HepG2 (cell line): ENCODE data around the gene SURF2. TPM values are rescaled to one million over a fixed set of nuclear protein-coding genes. Genes with fewer than 3 reads are reported as not detected.

Source experiments
- AGO2 ChIP-seq: fragments of 200-400 bp; formaldehyde crosslinking; optimal IDR thresholded peaks from 2 replicates; pipeline ENCODE3; 2017; ENCODE audit warnings: mild to moderate bottlenecking, low read depth, low read length, moderate library complexity
- ETV5 ChIP-seq: IDR thresholded peaks from 2 replicates; pipeline ENCODE4 v1.6.1; 2018; ENCODE audit warnings: missing biosample characterization, missing genetic modification reagents, inconsistent platforms, borderline replicate concordance
- HNRNPL ChIP-seq: fragments of 200-400 bp; formaldehyde crosslinking; IDR thresholded peaks from 2 replicates; pipeline ENCODE4 v1.6.1; 2017; ENCODE audit warnings: mild to moderate bottlenecking, low read depth, low read length
- HOXA3 ChIP-seq: sonication (generic); formaldehyde crosslinking; IDR thresholded peaks from 2 replicates; pipeline ENCODE4 v1.5.0; 2020; ENCODE audit warnings: missing genetic modification reagents
- KLF12 ChIP-seq: sonication (generic); formaldehyde crosslinking; IDR thresholded peaks from 2 replicates; pipeline ENCODE4 v1.4.0; 2020; ENCODE audit warnings: missing genetic modification reagents, borderline replicate concordance
- KLF13 ChIP-seq: sonication (generic); formaldehyde crosslinking; IDR thresholded peaks from 2 replicates; pipeline ENCODE4 v1.4.0; 2020; ENCODE audit warnings: mild to moderate bottlenecking, missing genetic modification reagents
- KMT2A ChIP-seq: sonication (generic); formaldehyde crosslinking; IDR thresholded peaks from 2 replicates; pipeline ENCODE4 v1.4.0; 2020; ENCODE audit warnings: missing genetic modification reagents
- LCORL ChIP-seq, 2 experiments: fragments of 450-650 bp in 1 of 2; sonication (generic) in 1 of 2; formaldehyde crosslinking in 1 of 2; IDR thresholded peaks; 2 replicates each; pipeline versions ENCODE4 v1.5.0 to v1.6.1; 2017 to 2020; ENCODE audit warnings: antibody characterized with exemption in 1 of 2, missing genetic modification reagents in 1 of 2
- MAZ ChIP-seq, 2 experiments: sonication (generic) in 1 of 2; formaldehyde crosslinking in 1 of 2; IDR thresholded peaks; 2 replicates each; pipeline versions ENCODE4 v1.5.0 to v1.6.1; 2012 to 2020; ENCODE audit warnings: low read depth in 2 of 2, mild to moderate bottlenecking in 2 of 2, borderline replicate concordance in 1 of 2, improper control_type of control experiment in 1 of 2, low read length in 1 of 2, missing genetic modification reagents in 1 of 2, moderate library complexity in 1 of 2
- MIER3 ChIP-seq: IDR thresholded peaks from 2 replicates; pipeline ENCODE4 v1.6.1; 2016; ENCODE audit warnings: missing compliant biosample characterization, borderline replicate concordance
- NONO ChIP-seq, 2 experiments: fragments of 450-650 bp in 1 of 2; sonication (generic) in 1 of 2; formaldehyde crosslinking in 1 of 2; IDR thresholded peaks in 1 of 2; conservative IDR thresholded peaks in 1 of 2; 2 replicates each; pipeline versions ENCODE4 v1.6.1 to v1.8.0; 2017 to 2022; ENCODE audit warnings: mild to moderate bottlenecking in 1 of 2, missing genetic modification reagents in 1 of 2, moderate library complexity in 1 of 2
- STAG1 ChIP-seq: sonication (generic); formaldehyde crosslinking; IDR thresholded peaks from 2 replicates; pipeline ENCODE4 v1.4.0; 2020; ENCODE audit warnings: missing genetic modification reagents
- TEAD3 ChIP-seq: optimal IDR thresholded peaks from 2 replicates; pipeline ENCODE3; 2016; ENCODE audit warnings: borderline replicate concordance
- ZBTB20 ChIP-seq: sonication (generic); formaldehyde crosslinking; IDR thresholded peaks from 2 replicates; pipeline ENCODE4 v1.8.1; 2023; ENCODE audit warnings: missing genetic modification reagents, low read depth, mild to moderate bottlenecking, borderline replicate concordance
- ZEB1 ChIP-seq: IDR thresholded peaks from 2 replicates; pipeline ENCODE4 v1.6.1; 2012; ENCODE audit warnings: mild to moderate bottlenecking, low read depth, inconsistent platforms; ENCODE audit not compliant: insufficient replicate concordance
- ZNF138 ChIP-seq: sonication (generic); formaldehyde crosslinking; IDR thresholded peaks from 2 replicates; pipeline ENCODE4 v1.5.0; 2020; ENCODE audit warnings: mild to moderate bottlenecking, low read depth, missing genetic modification reagents
- ZNF143 ChIP-seq: sonication (generic); formaldehyde crosslinking; IDR thresholded peaks from 2 replicates; pipeline ENCODE4 v1.4.0; 2020; ENCODE audit warnings: missing genetic modification reagents
- ZNF263 ChIP-seq: sonication (generic); formaldehyde crosslinking; IDR thresholded peaks from 2 replicates; pipeline ENCODE4 v1.4.0; 2020; ENCODE audit warnings: missing genetic modification reagents
- ZNF557 ChIP-seq: sonication (generic); formaldehyde crosslinking; IDR thresholded peaks from 2 replicates; pipeline ENCODE4 v1.4.0; 2020; ENCODE audit warnings: missing genetic modification reagents
- ZNF652 ChIP-seq: IDR thresholded peaks from 2 replicates; pipeline ENCODE4 v1.6.1; 2016; ENCODE audit warnings: low read depth, borderline replicate concordance
- ZNF883 ChIP-seq: sonication (generic); formaldehyde crosslinking; IDR thresholded peaks from 2 replicates; pipeline ENCODE4 v1.5.1; 2020; ENCODE audit warnings: mild to moderate bottlenecking, missing genetic modification reagents; ENCODE audit errors: not compliant biosample characterization
- polyA plus RNA-seq, 8 experiments: library from polyadenylated mRNA; depleted of rRNA in 3 of 8; stranded (reverse) in 7 of 8; unstranded in 1 of 8; fragments of >200 nt; fragmentation: Illumina TruSeq in 4 of 8; extraction: Trizol in 4 of 8; gene quantifications; 2 replicates each; pipeline versions ENCODE4 v1.2.1 to v1.2.3, GENCODE V29; 2011 to 2016; ENCODE audit warnings: low read depth in 4 of 8, missing spikeins in 1 of 8, mixed read lengths in 1 of 8; ENCODE audit not compliant: insufficient read depth in 1 of 8
- total RNA-seq, 5 experiments: library from RNA; depleted of rRNA; stranded (reverse); fragments of >200 nt; fragmentation: Illumina TruSeq; extraction: Trizol; gene quantifications; 2 replicates each; pipeline ENCODE4 v1.2.3, GENCODE V29; 2016; ENCODE audit warnings: low read depth in 1 of 5
- TF ChIP-seq, protein P1 (sequence below): sonication (generic); formaldehyde crosslinking; IDR thresholded peaks from 2 replicates; pipeline ENCODE4 v1.8.0; 2022; ENCODE audit warnings: mild to moderate bottlenecking, missing genetic modification reagents, borderline replicate concordance
- TF ChIP-seq, protein P2 (sequence below): sonication (generic); formaldehyde crosslinking; IDR thresholded peaks from 2 replicates; pipeline ENCODE4 v1.5.0; 2020; ENCODE audit warnings: mild to moderate bottlenecking, missing genetic modification reagents, moderate library complexity
- TF ChIP-seq, protein P3 (sequence below): sonication (generic); formaldehyde crosslinking; IDR thresholded peaks from 2 replicates; pipeline ENCODE4 v1.4.0; 2020; ENCODE audit warnings: missing genetic modification reagents

SURF2 gene
- total and polyA plus RNA-seq, 2 of the 13 experiments (the other 11 are each of a cell fraction or from before 2014, with no cell fraction given) = 6.3 to 13.6 TPM

DNA sequence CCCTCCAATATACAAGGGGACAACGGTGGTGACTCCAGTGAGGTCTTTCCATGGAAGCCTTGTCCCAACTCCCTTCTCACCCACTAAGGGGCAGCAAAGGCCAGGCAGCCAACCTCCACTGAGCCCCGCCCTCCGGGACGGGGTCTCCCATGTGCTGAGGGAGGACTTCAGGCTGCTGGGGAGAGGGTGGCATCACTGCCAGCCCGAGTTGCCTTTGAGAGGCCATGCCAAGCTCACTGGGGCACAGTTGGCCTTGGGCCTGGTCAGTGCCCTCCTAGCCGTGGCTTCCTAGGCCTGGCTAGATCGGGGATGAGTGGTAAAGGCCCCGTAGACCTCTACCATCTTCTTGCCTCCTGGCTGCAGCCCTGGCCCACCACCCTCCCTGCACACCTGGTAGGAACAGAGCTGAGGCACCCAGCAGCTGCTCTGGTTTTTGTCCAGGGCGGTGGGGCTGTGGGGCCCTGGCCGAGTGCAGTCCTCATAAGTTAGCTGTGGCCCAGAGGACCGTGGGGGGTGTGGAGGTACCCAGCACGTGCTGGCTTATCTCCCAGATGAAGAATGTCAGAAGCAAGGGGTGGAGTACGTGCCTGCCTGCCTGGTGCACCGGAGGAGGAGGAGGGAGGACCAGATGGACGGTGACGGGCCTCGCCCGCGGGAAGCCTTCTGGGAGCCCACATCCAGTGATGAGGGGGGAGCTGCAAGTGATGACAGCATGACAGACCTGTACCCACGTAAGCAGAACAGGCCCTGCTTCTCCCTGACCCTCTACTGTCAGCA is 3.2 kb downstream of the SURF2 start (continued):
- TF ChIP-seq MAZ (IDR thresholded peaks at IDR 0.05; ENCODE audit: borderline replicate concordance, low read depth, low read length) = no peak
- 0 out of 2 replicates have a peak, but pooled peaks have one; percentile 40 for TF ChIP-seq MAZ (CRISPR knock-in tag; IDR thresholded peaks at IDR 0.05; ENCODE audit: low read depth)
- TF ChIP-seq AGO2 = peak; percentile 89
- peak; percentile 15 for TF ChIP-seq TEAD3 (CRISPR knock-in tag)
- TF ChIP-seq, protein P1, sequence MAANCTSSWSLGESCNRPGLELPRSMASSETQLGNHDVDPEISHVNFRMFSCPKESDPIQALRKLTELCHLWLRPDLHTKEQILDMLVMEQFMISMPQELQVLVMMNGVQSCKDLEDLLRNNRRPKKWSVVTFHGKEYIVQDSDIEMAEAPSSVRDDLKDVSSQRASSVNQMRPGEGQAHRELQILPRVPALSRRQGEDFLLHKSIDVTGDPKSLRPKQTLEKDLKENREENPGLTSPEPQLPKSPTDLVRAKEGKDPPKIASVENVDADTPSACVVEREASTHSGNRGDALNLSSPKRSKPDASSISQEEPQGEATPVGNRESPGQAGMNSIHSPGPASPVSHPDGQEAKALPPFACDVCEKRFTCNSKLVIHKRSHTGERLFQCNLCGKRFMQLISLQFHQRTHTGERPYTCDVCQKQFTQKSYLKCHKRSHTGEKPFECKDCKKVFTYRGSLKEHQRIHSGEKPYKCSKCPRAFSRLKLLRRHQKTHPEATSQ (CRISPR knock-in tag) = no peak
- no peak for TF ChIP-seq ZNF557 (CRISPR knock-in tag)
- 0 out of 2 replicates have a peak, but pooled peaks have one; percentile 58 for TF ChIP-seq HNRNPL
- no peak for TF ChIP-seq KLF13
- peak; percentile 73; the same call in 1 of the 2 replicates for TF ChIP-seq ZNF263 (CRISPR knock-in tag)
- TF ChIP-seq MIER3 = 0 out of 2 replicates have a peak, but pooled peaks have one; percentile 20
- no peak for TF ChIP-seq ETV5
- TF ChIP-seq ZBTB20 (CRISPR knock-in tag) = 0 out of 2 replicates have a peak, but pooled peaks have one; percentile 19
- no peak for TF ChIP-seq LCORL (IDR thresholded peaks at IDR 0.05)
- 0 out of 2 replicates have a peak, but pooled peaks have one; percentile 8 for TF ChIP-seq LCORL (CRISPR knock-in tag; IDR thresholded peaks at IDR 0.05)
- TF ChIP-seq, protein P2, sequence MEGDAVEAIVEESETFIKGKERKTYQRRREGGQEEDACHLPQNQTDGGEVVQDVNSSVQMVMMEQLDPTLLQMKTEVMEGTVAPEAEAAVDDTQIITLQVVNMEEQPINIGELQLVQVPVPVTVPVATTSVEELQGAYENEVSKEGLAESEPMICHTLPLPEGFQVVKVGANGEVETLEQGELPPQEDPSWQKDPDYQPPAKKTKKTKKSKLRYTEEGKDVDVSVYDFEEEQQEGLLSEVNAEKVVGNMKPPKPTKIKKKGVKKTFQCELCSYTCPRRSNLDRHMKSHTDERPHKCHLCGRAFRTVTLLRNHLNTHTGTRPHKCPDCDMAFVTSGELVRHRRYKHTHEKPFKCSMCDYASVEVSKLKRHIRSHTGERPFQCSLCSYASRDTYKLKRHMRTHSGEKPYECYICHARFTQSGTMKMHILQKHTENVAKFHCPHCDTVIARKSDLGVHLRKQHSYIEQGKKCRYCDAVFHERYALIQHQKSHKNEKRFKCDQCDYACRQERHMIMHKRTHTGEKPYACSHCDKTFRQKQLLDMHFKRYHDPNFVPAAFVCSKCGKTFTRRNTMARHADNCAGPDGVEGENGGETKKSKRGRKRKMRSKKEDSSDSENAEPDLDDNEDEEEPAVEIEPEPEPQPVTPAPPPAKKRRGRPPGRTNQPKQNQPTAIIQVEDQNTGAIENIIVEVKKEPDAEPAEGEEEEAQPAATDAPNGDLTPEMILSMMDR (CRISPR knock-in tag) = peak; percentile 87
- TF ChIP-seq, protein P3, sequence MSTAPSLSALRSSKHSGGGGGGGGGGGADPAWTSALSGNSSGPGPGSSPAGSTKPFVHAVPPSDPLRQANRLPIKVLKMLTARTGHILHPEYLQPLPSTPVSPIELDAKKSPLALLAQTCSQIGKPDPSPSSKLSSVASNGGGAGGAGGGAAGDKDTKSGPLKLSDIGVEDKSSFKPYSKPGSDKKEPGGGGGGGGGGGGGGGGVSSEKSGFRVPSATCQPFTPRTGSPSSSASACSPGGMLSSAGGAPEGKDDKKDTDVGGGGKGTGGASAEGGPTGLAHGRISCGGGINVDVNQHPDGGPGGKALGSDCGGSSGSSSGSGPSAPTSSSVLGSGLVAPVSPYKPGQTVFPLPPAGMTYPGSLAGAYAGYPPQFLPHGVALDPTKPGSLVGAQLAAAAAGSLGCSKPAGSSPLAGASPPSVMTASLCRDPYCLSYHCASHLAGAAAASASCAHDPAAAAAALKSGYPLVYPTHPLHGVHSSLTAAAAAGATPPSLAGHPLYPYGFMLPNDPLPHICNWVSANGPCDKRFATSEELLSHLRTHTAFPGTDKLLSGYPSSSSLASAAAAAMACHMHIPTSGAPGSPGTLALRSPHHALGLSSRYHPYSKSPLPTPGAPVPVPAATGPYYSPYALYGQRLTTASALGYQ = no peak
- TF ChIP-seq ZEB1 = no peak
- no peak for TF ChIP-seq NONO (IDR thresholded peaks at IDR 0.05)
- peak; percentile 65 for TF ChIP-seq NONO (CRISPR knock-in tag; conservative IDR thresholded peaks at IDR 0.05)
- TF ChIP-seq KMT2A (CRISPR knock-in tag) = no peak
- no peak for TF ChIP-seq ZNF652
- peak; percentile 23 for TF ChIP-seq ZNF883 (CRISPR knock-in tag)
- peak; percentile 85 for TF ChIP-seq STAG1
- TF ChIP-seq ZNF143 (CRISPR knock-in tag) = no peak
- 0 out of 2 replicates have a peak, but pooled peaks have one; percentile 15 for TF ChIP-seq HOXA3 (CRISPR knock-in tag)
- TF ChIP-seq ZNF138 (CRISPR knock-in tag) = peak; percentile 65; the same call in 1 of the 2 replicates
- TF ChIP-seq KLF12 = peak; percentile 97; the same call in 1 of the 2 replicates
